B cell (primary cell): ENCODE measurements around the gene SMAGP. TPM values are rescaled to one million over a fixed set of nuclear protein-coding genes. Genes with fewer than 3 reads are reported as not detected.

Experiments used
- ATAC-seq: fragments of 200-7000 bp; cut with Tn5 transposase; one replicate; pipeline ENCODE4 v1.10.0; 2021; ENCODE audit warnings: low read depth, mild to moderate bottlenecking, moderate number of reproducible peaks, moderate library complexity
- CTCF ChIA-PET: fragments of 350-600 bp; sonication (Branson Sonifier 250); formaldehyde crosslinking; loops from one replicate; lab custom pipeline; 2021; ENCODE audit warnings: antibody characterized with exemption, inconsistent platforms; lab: Charles Lee
- POLR2A ChIA-PET: fragments of 350-600 bp; sonication (Branson Sonifier 250); formaldehyde crosslinking; loops from one replicate; lab custom pipeline; 2021; ENCODE audit warnings: antibody characterized with exemption; lab: Charles Lee
- DNase-seq: peaks from one replicate; pipeline ENCODE4 v3.0.0; 2013
- H2AFZ ChIP-seq: 2 replicates; pipeline ENCODE4 v1.6.1; 2012; ENCODE audit warnings: mild to moderate bottlenecking, low read depth, low read length; ENCODE audit not compliant: insufficient read depth, poor library complexity, severe bottlenecking
- H3K27ac ChIP-seq, 2 donors: 1 replicate in 1 of 2; 2 replicates in 1 of 2; pipeline ENCODE4 v1.5.1; 2012 to 2013; ENCODE audit warnings: low read length in 2 of 2, mild to moderate bottlenecking in 2 of 2, moderate library complexity in 1 of 2
- H3K27me3 ChIP-seq, 4 experiments: fragments of 200-600 bp in 1 of 4; sonication (generic) in 1 of 4; replicated peaks in 1 of 4; 1 replicate in 2 of 4; 2 replicates in 2 of 4; pipeline versions ENCODE4 v1.6.1 to v1.7.0; 2013 to 2016; ENCODE audit warnings: low read length in 3 of 4, mild to moderate bottlenecking in 2 of 4, mixed read lengths in 1 of 4, moderate library complexity in 1 of 4; ENCODE audit not compliant: insufficient read depth in 4 of 4, control insufficient read depth in 3 of 4; ENCODE audit errors: control extremely low read depth in 1 of 4
- H3K36me3 ChIP-seq, 2 experiments: replicated peaks in 1 of 2; 1 replicate in 1 of 2; 2 replicates in 1 of 2; pipeline versions ENCODE4 v1.6.1 to v1.7.1; 2013; ENCODE audit warnings: low read length in 1 of 2; ENCODE audit not compliant: insufficient read depth in 2 of 2, control insufficient read depth in 1 of 2; ENCODE audit errors: control extremely low read depth in 1 of 2, extremely low read depth in 1 of 2
- H3K4me1 ChIP-seq, 2 donors: fragments of 200-600 bp in 1 of 2; sonication (generic) in 1 of 2; 1 replicate in 1 of 2; 2 replicates in 1 of 2; pipeline versions ENCODE4 v1.5.1 to v1.6.1; 2013 to 2017; ENCODE audit warnings: low read length in 2 of 2; ENCODE audit not compliant: control insufficient read depth in 2 of 2, insufficient read depth in 2 of 2
- H3K4me2 ChIP-seq: replicated peaks from 2 replicates; pipeline ENCODE3; 2012; ENCODE audit warnings: mild to moderate bottlenecking, low read depth, low read length; ENCODE audit not compliant: poor library complexity, severe bottlenecking
- H3K4me3 ChIP-seq, 5 experiments: fragments of 200-600 bp in 1 of 5; sonication (generic) in 1 of 5; 1 replicate in 3 of 5; 2 replicates in 2 of 5; pipeline versions ENCODE4 v1.5.1 to v1.7.0; 2011 to 2016; ENCODE audit warnings: low read length in 4 of 5, mild to moderate bottlenecking in 4 of 5, low read depth in 2 of 5, control low read depth in 1 of 5, moderate library complexity in 1 of 5; ENCODE audit not compliant: insufficient read depth in 1 of 5; ENCODE audit errors: control extremely low read depth in 1 of 5, extremely low read depth in 1 of 5
- H3K79me2 ChIP-seq: fragments of 200-600 bp; sonication (generic); one replicate; pipeline ENCODE4 v1.6.0; 2016; ENCODE audit warnings: low read length; ENCODE audit not compliant: control insufficient read depth, insufficient read depth
- H3K9ac ChIP-seq: fragments of 200-600 bp; sonication (generic); 2 replicates; pipeline ENCODE4 v1.6.1; 2017; ENCODE audit warnings: mild to moderate bottlenecking, low read length, moderate library complexity
- H3K9me3 ChIP-seq, 3 donors: one replicate each; pipeline versions ENCODE4 v1.6.1 to v1.7.1; 2013; ENCODE audit warnings: low read length in 2 of 3; ENCODE audit not compliant: control insufficient read depth in 2 of 3, insufficient read depth in 1 of 3; ENCODE audit errors: control extremely low read depth in 1 of 3
- H4K20me1 ChIP-seq: 2 replicates; pipeline ENCODE4 v1.6.0; 2012; ENCODE audit warnings: mild to moderate bottlenecking, low read length; ENCODE audit not compliant: insufficient read depth, control insufficient read depth, poor library complexity, severe bottlenecking
- H3K27ac Mint-ChIP-seq: one replicate; pipeline ENCODE4 v1.8.0; 2021; ENCODE audit warnings: mixed read lengths
- H3K27me3 Mint-ChIP-seq: one replicate; pipeline ENCODE4 v1.8.0; 2021; ENCODE audit warnings: mixed read lengths
- H3K4me1 Mint-ChIP-seq: one replicate; pipeline ENCODE4 v1.8.0; 2021; ENCODE audit warnings: mixed read lengths
- H3K4me3 Mint-ChIP-seq: one replicate; pipeline ENCODE4 v1.8.0; 2021; ENCODE audit warnings: mixed read lengths
- H3K9me3 Mint-ChIP-seq: one replicate; pipeline ENCODE4 v1.8.0; 2022; ENCODE audit warnings: mixed read lengths; ENCODE audit not compliant: insufficient read depth
- CTCF ChIP-seq: fragments of 200-600 bp; IDR thresholded peaks from one replicate; pipeline ENCODE4 v1.8.0; 2022; ENCODE audit warnings: antibody characterized with exemption, mild to moderate bottlenecking
- EZH2 ChIP-seq: IDR thresholded peaks from 2 replicates; pipeline ENCODE4 v1.6.1; 2012; ENCODE audit warnings: borderline replicate concordance, low read depth, mild to moderate bottlenecking, moderate library complexity, low read length; ENCODE audit not compliant: insufficient read depth, poor library complexity, severe bottlenecking
- WGBS: methylation state at CpG from one replicate; pipeline ENCODE4 v1.1.5; 2013; ENCODE audit warnings: missing lambda C conversion rate; ENCODE audit not compliant: insufficient coverage; 5-methylcytosine and 5-hydroxymethylcytosine counted together
- intact Hi-C: fragments of 100-400 bp; cut with micrococcal nuclease; formaldehyde crosslinking; loops from one replicate; pipeline ENCODE4 v1.10.0; 2022
- polyA plus RNA-seq: library from polyadenylated mRNA; depleted of rRNA; stranded (reverse); fragments of >200 nt; gene quantifications from 2 replicates; pipeline ENCODE4 v1.2.3, GENCODE V29; 2012
- total RNA-seq, 2 donors: library from RNA; stranded (reverse); fragments of 120-200 nt in 1 of 2; gene quantifications; 1 replicate in 1 of 2; 2 replicates in 1 of 2; pipeline versions ENCODE4 v1.2.3 to v1.2.4, GENCODE V29; 2013 to 2022

The SMAGP gene
- total and polyA plus RNA-seq, 2 donors (not counting 1 experiment from before 2014, with no cell fraction given) = 10.4 to 21.6 TPM

- ChIA-PET POLR2A (no interaction called here), CTCF (interaction anchor here (1.5 kb wide), 1 partner anchor 27 kb away, joined by 4 read pairs; the partner anchor contains the start of gene POU6F1)
- peaks cover 32 to 40% of the 10 kb centered on the region in 2 donors for H3K4me1 ChIP-seq
- no peak overlapping the region for H2AFZ ChIP-seq
- H3K4me1 Mint-ChIP-seq = peaks cover 53% of the 10 kb centered on the region
- H3K9me3 Mint-ChIP-seq = no peaks in the 10 kb centered on the region
- peak overlapping the region in 1 of 2 donors; percentile 78 for H3K27ac ChIP-seq
- H3K4me2 ChIP-seq = peak overlapping the region; percentile 58
- no peak overlapping the region for H3K4me3 Mint-ChIP-seq
- ATAC-seq = no peak
- peak; percentile 29 for DNase-seq
- no peak for TF ChIP-seq CTCF
- TF ChIP-seq EZH2 = no peak
- peaks cover 30% of the 10 kb centered on the region for H4K20me1 ChIP-seq
- no peak overlapping the region for H3K4me3 ChIP-seq
- H3K27ac Mint-ChIP-seq = peak overlapping the region; percentile 91
- H3K27me3 ChIP-seq = no peaks in the 10 kb centered on the region
- H3K79me2 ChIP-seq = peaks cover 18% of the 10 kb centered on the region
- no peak overlapping the region for H3K9ac ChIP-seq
- intact Hi-C loops = loop anchor here (10.0 kb wide), 1 partner anchor 481 kb away; the partner anchor contains the start of gene ATF1
- peaks cover 2 to 54% of the 10 kb centered on the region in 2 experiments for H3K36me3 ChIP-seq
- no peaks in the 10 kb centered on the region for H3K9me3 ChIP-seq
- H3K27me3 Mint-ChIP-seq = no peaks in the 10 kb centered on the region
- WGBS = 93% methylated on average over 8 of the region's 11 CpGs
These were observed 24.6 kb downstream of the SMAGP start for GRCh38 chr12:51245476-51246253.

GRCh38 chr12:51244269-51244668, 25.9 kb downstream of the SMAGP start:
- peaks cover 2 to 59% of the 10 kb centered on the region in 2 experiments for H3K36me3 ChIP-seq
- H3K4me1 ChIP-seq = peaks cover 42 to 51% of the 10 kb centered on the region in 2 donors
- DNase-seq = no peak
- no peaks in the 10 kb centered on the region for H3K9me3 Mint-ChIP-seq
- peaks cover 44% of the 10 kb centered on the region for H4K20me1 ChIP-seq
- TF ChIP-seq CTCF (no peak), EZH2 (no peak)
- intact Hi-C loops = loop anchor here (10.0 kb wide), 1 partner anchor 479 kb away; the partner anchor contains the start of gene ATF1
- no peaks in the 10 kb centered on the region for H3K27me3 ChIP-seq
- H3K4me1 Mint-ChIP-seq = peaks cover 63% of the 10 kb centered on the region
- H2AFZ ChIP-seq = no peak overlapping the region
- H3K27me3 Mint-ChIP-seq = no peaks in the 10 kb centered on the region
- H3K27ac Mint-ChIP-seq = peak overlapping the region; percentile 50
- no peak overlapping the region for H3K9ac ChIP-seq
- CTCF ChIA-PET = interaction anchor here (0.7 to 1.8 kb wide), 3 partner anchors 14 to 427 kb away, joined by 3 to 5 read pairs (median 3); no protein-coding TSS in a partner anchor
- H3K4me3 Mint-ChIP-seq = no peak overlapping the region
- WGBS = 87% methylated on average over 4 of the region's 4 CpGs
- no peak overlapping the region for H3K4me2 ChIP-seq
- H3K9me3 ChIP-seq = no peaks in the 10 kb centered on the region
- POLR2A ChIA-PET = interaction anchor here (0.6 to 1.0 kb wide), 3 partner anchors 33 to 161 kb away, joined by 5 to 7 read pairs (median 7); partner anchors contain the start of gene CSRNP2
- no peak overlapping the region for H3K27ac ChIP-seq
- no peak overlapping the region for H3K4me3 ChIP-seq
- H3K79me2 ChIP-seq = peaks cover 31% of the 10 kb centered on the region
- ATAC-seq = no peak
